NCI-H1930 (cell line): ENCODE measurements around the gene INHBB.
"Not testable (repeated sequence)": the region's sequence is repeated elsewhere in the genome, so short reads cannot be mapped to it uniquely, and the experiment has no call there.

ENCODE experiments used
- DNase-seq, 2 experiments: peaks; one replicate each; lab custom pipeline; 2025; lab: John Stamatoyannopoulos, UW

Gene INHBB

GRCh38 chr2:120381661-120382060 lies 35.7 kb downstream of the INHBB start:
- no peak for DNase-seq

- DNase-seq, result no peak
These were observed 36.7 kb downstream of the INHBB start for GRCh38 chr2:120382541-120383144.

- no peak for DNase-seq
These were observed 37.3 kb downstream of the INHBB start for GRCh38 chr2:120383191-120383590.

- DNase-seq, result no peak
These were observed 37.9 kb downstream of the INHBB start for GRCh38 chr2:120383631-120384340.

GRCh38 chr2:120384486-120385354 lies 38.8 kb downstream of the INHBB start:
- no peak for DNase-seq

GRCh38 chr2:120385355-120386127 lies 39.6 kb downstream of the INHBB start:
- DNase-seq, result no peak

- DNase-seq, result no peak
These were observed 42.5 kb downstream of the INHBB start for GRCh38 chr2:120388222-120389035.

GRCh38 chr2:120389036-120389391 lies 43.1 kb downstream of the INHBB start:
- DNase-seq, result no peak

- DNase-seq, result no peak
These were observed 44.6 kb downstream of the INHBB start for GRCh38 chr2:120390381-120391055.

GRCh38 chr2:120391382-120391781 lies 45.4 kb downstream of the INHBB start:
- DNase-seq, result not testable (repeated sequence)

- DNase-seq, result no peak
These were observed 46.2 kb downstream of the INHBB start for GRCh38 chr2:120391911-120392665.

- DNase-seq, result no peak
These were observed 47.0 kb downstream of the INHBB start for GRCh38 chr2:120392923-120393322.

GRCh38 chr2:120393456-120393855 lies 47.5 kb downstream of the INHBB start:
- DNase-seq, result no peak

GRCh38 chr2:120394764-120395163 lies 48.8 kb downstream of the INHBB start:
- DNase-seq, result no peak

- no peak for DNase-seq
These were observed 49.5 kb downstream of the INHBB start for GRCh38 chr2:120395221-120396012.

GRCh38 chr2:120396013-120396860 lies 50.3 kb downstream of the INHBB start:
- no peak for DNase-seq

- DNase-seq, result no peak
These were observed 51.2 kb downstream of the INHBB start for GRCh38 chr2:120396861-120397811.
